Measurements from ENCODE around the gene DCBLD2. TPM values are rescaled to one million over a fixed set of nuclear protein-coding genes. Genes with fewer than 3 reads are reported as not detected.
A peak's percentile ranks its signal among the peaks of the same experiment; 100 is the strongest.

DCBLD2 gene
- total RNA-seq, 2 experiments from 2014 or later: 11.9 to 12.0 TPM

DNA sequence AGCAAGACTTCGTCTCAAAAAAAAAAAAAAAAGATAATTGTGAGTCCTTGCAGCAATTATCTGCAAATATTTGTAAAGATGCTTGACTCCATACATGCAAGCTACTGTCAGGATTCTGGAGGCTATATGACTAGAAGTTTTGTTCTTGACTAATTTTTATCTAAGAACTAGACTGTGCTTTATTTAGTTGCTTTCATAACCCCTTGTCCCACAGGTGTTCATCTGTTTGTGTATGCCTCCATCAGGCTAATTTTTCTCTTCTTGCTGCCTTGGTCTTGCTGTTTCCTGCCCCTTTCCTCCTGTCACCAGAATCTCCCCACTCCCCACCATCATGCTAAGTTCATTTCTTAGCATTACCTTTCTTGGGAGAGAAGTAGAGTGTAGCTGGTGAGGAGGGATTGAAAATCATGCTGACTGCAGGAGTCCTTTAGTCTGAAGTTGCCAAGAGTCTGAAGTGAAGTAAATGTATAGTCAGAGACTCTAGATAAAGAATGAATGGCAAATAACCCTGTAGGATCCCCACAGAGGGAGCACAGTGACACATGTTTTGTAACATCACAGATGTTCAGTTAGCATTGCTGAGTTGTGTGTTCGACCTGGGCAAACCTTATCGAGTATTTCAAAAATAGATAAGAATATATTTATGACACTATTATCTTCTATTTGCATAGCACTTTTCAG is 125.9 kb downstream of the DCBLD2 start:
- peak; percentile 33 for DNase-seq (ENCODE audit: low spot score)
- ChIA-PET CTCF (ENCODE audit: unreplicated experiment) (no interaction called here), POLR2A (interaction anchor here (0.6 to 0.7 kb wide), 3 partner anchors 108 to 944 kb away, joined by 3 to 4 read pairs (median 3); no protein-coding TSS in a partner anchor)
- TF ChIP-seq, protein P1, sequence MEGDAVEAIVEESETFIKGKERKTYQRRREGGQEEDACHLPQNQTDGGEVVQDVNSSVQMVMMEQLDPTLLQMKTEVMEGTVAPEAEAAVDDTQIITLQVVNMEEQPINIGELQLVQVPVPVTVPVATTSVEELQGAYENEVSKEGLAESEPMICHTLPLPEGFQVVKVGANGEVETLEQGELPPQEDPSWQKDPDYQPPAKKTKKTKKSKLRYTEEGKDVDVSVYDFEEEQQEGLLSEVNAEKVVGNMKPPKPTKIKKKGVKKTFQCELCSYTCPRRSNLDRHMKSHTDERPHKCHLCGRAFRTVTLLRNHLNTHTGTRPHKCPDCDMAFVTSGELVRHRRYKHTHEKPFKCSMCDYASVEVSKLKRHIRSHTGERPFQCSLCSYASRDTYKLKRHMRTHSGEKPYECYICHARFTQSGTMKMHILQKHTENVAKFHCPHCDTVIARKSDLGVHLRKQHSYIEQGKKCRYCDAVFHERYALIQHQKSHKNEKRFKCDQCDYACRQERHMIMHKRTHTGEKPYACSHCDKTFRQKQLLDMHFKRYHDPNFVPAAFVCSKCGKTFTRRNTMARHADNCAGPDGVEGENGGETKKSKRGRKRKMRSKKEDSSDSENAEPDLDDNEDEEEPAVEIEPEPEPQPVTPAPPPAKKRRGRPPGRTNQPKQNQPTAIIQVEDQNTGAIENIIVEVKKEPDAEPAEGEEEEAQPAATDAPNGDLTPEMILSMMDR (conservative IDR thresholded peaks at IDR 0.05; ENCODE audit: low read length): no peak
- intact Hi-C loops (cut with micrococcal nuclease; ENCODE audit: unreplicated experiment): no loop called here
- Histone ChIP-seq H3K4me3 (ENCODE audit: low read depth, low read length, poor library complexity, severe bottlenecking) (no peak overlapping the region), H3K79me2 (ENCODE audit: insufficient read depth, low read depth, low read length) (no peaks in the 10 kb centered on the region), H3K9me2 (ENCODE audit: insufficient read depth, low read length) (no peaks in the 10 kb centered on the region), H3K9me3 (ENCODE audit: low read length) (no peaks in the 10 kb centered on the region), H3K4me1 (ENCODE audit: insufficient read depth, low read length, poor library complexity, severe bottlenecking) (peaks cover 12% of the 10 kb centered on the region), H3K36me3 (ENCODE audit: insufficient read depth, low read length) (no peaks in the 10 kb centered on the region), H2AFZ (ENCODE audit: low read length) (no peak overlapping the region), H3K27ac (ENCODE audit: low read depth, low read length, poor library complexity, severe bottlenecking) (peak overlapping the region; percentile 58), H4K20me1 (ENCODE audit: insufficient read depth, low read length) (no peaks in the 10 kb centered on the region), H3K4me2 (ENCODE audit: low read length) (peak overlapping the region; percentile 43)
- BruUV-seq (replicated peaks): no TSS peak

DNA sequence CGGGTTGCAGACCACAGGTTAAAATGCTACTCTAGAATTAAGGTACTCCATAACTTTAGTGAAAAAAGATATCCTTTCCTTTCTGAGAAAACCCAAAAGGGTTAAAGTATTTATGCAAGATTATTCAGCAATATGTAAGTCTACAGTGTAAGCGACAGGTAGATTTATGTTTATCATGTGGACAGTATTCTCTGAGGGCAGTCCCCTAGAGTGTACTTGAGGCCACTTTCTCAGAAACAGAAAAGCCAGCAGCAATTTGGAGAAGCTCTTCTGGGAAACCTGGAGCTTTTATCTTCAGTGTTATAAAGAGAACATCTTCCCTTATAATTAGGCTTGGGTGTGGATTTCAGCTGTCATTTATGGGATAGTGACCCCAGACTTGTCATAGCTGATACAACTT is 129.5 kb downstream of the DCBLD2 start:
- H3K4me2 ChIP-seq (ENCODE audit: low read length): no peak overlapping the region
- POLR2A ChIA-PET: interaction anchor here (0.5 to 0.8 kb wide), 2 partner anchors 13 to 67 kb away, joined by 3 to 4 read pairs; no protein-coding TSS in a partner anchor
- H3K27ac ChIP-seq (ENCODE audit: low read depth, low read length, poor library complexity, severe bottlenecking): no peak overlapping the region
- DNase-seq (ENCODE audit: low spot score): no peak
- no peak overlapping the region for H2AFZ ChIP-seq (ENCODE audit: low read length)
- CTCF ChIA-PET (ENCODE audit: unreplicated experiment): no interaction called here
- intact Hi-C loops (cut with micrococcal nuclease; ENCODE audit: unreplicated experiment): no loop called here
- BruUV-seq (replicated peaks): no TSS peak
- no peaks in the 10 kb centered on the region for H4K20me1 ChIP-seq (ENCODE audit: insufficient read depth, low read length)
- H3K9me2 ChIP-seq (ENCODE audit: insufficient read depth, low read length): no peaks in the 10 kb centered on the region
- H3K79me2 ChIP-seq (ENCODE audit: insufficient read depth, low read depth, low read length): no peaks in the 10 kb centered on the region
- no peaks in the 10 kb centered on the region for H3K9me3 ChIP-seq (ENCODE audit: low read length)
- TF ChIP-seq, protein P1 (conservative IDR thresholded peaks at IDR 0.05; ENCODE audit: low read length): no peak
- no peak for TF ChIP-seq EZH2phosphoT487 (IDR thresholded peaks at IDR 0.05; ENCODE audit: borderline replicate concordance, low read depth, low read length)
- peaks cover 16% of the 10 kb centered on the region for H3K4me1 ChIP-seq (ENCODE audit: insufficient read depth, low read length, poor library complexity, severe bottlenecking)
- no peak overlapping the region for H3K4me3 ChIP-seq (ENCODE audit: low read depth, low read length, poor library complexity, severe bottlenecking)
- no peaks in the 10 kb centered on the region for H3K36me3 ChIP-seq (ENCODE audit: insufficient read depth, low read length)

DNA sequence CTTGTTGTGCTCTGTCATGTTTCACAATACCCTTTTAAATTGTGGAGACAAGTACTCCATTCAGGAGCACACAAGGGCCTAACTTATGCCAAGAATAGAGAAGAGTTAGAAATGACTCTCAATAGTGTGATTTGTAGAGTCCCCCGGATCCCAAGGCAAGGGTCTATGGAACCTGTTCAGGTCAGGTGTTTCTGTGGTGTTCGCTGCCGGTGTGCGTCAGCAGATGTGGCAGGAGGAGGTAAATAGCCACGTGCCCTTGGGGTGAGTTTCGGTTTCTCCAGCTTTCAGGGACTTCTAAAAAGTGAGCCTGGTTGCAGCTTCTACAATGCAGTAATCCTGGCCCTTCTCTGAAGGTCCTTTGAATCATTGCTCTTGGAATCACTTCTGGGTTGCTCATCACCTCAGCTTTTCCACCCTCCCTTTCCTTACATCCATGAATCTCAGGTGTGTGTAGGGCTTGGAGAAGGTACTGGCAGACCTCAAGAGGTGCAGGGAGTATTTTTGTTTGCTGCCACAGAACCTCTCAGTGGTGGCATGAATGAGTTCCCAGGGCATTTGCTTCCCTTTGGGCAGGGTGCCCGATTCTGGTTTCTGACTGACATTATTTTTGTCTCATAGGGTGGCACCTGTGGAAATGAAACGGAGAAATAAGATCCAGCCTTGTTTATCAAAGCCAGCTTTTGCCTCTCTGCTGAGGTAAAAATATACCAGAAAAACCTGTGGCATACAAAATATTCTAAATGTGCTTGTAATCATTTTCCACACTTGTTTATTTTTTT is 131.0 kb downstream of the DCBLD2 start:
- no TSS peak for BruUV-seq (replicated peaks)
- TF ChIP-seq EZH2phosphoT487 (IDR thresholded peaks at IDR 0.05; ENCODE audit: borderline replicate concordance, low read depth, low read length): no peak
- TF ChIP-seq, protein P1 (conservative IDR thresholded peaks at IDR 0.05; ENCODE audit: low read length): no peak
- peak overlapping the region; percentile 17 for H3K4me2 ChIP-seq (ENCODE audit: low read length)

More for the DNA sequence above, 131.0 kb downstream of the DCBLD2 start:
- POLR2A ChIA-PET: no interaction called here
- no peaks in the 10 kb centered on the region for H4K20me1 ChIP-seq (ENCODE audit: insufficient read depth, low read length)
- H3K27ac ChIP-seq (ENCODE audit: low read depth, low read length, poor library complexity, severe bottlenecking): peak overlapping the region; percentile 20
- H3K4me3 ChIP-seq (ENCODE audit: low read depth, low read length, poor library complexity, severe bottlenecking): no peak overlapping the region
- CTCF ChIA-PET (ENCODE audit: unreplicated experiment): no interaction called here
- H2AFZ ChIP-seq (ENCODE audit: low read length): peak overlapping the region; percentile 34; the same call in 1 of the 2 replicates
- DNase-seq (ENCODE audit: low spot score): no peak
- H3K9me3 ChIP-seq (ENCODE audit: low read length): no peaks in the 10 kb centered on the region
- H3K4me1 ChIP-seq (ENCODE audit: insufficient read depth, low read length, poor library complexity, severe bottlenecking): peaks cover 4% of the 10 kb centered on the region
- intact Hi-C loops (cut with micrococcal nuclease; ENCODE audit: unreplicated experiment): no loop called here
- no peaks in the 10 kb centered on the region for H3K36me3 ChIP-seq (ENCODE audit: insufficient read depth, low read length)
- no peaks in the 10 kb centered on the region for H3K9me2 ChIP-seq (ENCODE audit: insufficient read depth, low read length)
- H3K79me2 ChIP-seq (ENCODE audit: insufficient read depth, low read depth, low read length): no peaks in the 10 kb centered on the region

Measured in OCI-LY7 (cell line).